H9 (cell line): ENCODE measurements around the gene RCAN1. TPM values are rescaled to one million over a fixed set of nuclear protein-coding genes. Genes with fewer than 3 reads are reported as not detected.

ENCODE experiments used
- DNase-seq: peaks from one replicate; pipeline ENCODE4 v3.0.0-alpha.2; 2017
- H2AFZ ChIP-seq: one replicate; pipeline ENCODE4 v1.6.1; 2013; ENCODE audit warnings: mild to moderate bottlenecking, low read length, control low read depth, moderate library complexity
- H2AK5ac ChIP-seq: 2 replicates; pipeline ENCODE4 v1.6.1; 2013; ENCODE audit warnings: low read length, control low read depth, mixed read lengths; ENCODE audit not compliant: insufficient read length
- H2BK120ac ChIP-seq: one replicate; pipeline ENCODE4 v1.6.1; 2013; ENCODE audit warnings: low read depth, mild to moderate bottlenecking, low read length, control low read depth, inconsistent platforms; ENCODE audit not compliant: poor library complexity, severe bottlenecking
- H2BK12ac ChIP-seq: 2 replicates; pipeline ENCODE4 v1.6.1; 2013; ENCODE audit warnings: low read length, control low read depth, mixed read lengths, low read depth; ENCODE audit not compliant: insufficient read length
- H2BK15ac ChIP-seq: 2 replicates; pipeline ENCODE4 v1.6.1; 2013; ENCODE audit warnings: low read depth, low read length, control low read depth
- H2BK20ac ChIP-seq: one replicate; pipeline ENCODE4 v1.6.1; 2013; ENCODE audit warnings: low read depth, mild to moderate bottlenecking, low read length, control low read depth, inconsistent platforms; ENCODE audit not compliant: poor library complexity, severe bottlenecking
- H2BK5ac ChIP-seq: 2 replicates; pipeline ENCODE4 v1.6.1; 2013; ENCODE audit warnings: low read length, control low read depth, mixed read lengths; ENCODE audit not compliant: insufficient read length
- H3K14ac ChIP-seq: 2 replicates; pipeline ENCODE4 v1.6.1; 2013; ENCODE audit warnings: low read length, control low read depth; ENCODE audit not compliant: insufficient read depth
- H3K18ac ChIP-seq: 2 replicates; pipeline ENCODE4 v1.6.1; 2013; ENCODE audit warnings: low read depth, mild to moderate bottlenecking, mixed read lengths, low read length, control low read depth; ENCODE audit not compliant: insufficient read length
- H3K23ac ChIP-seq: 2 replicates; pipeline ENCODE4 v1.6.1; 2013; ENCODE audit warnings: low read length, control low read depth, mixed read lengths, low read depth; ENCODE audit not compliant: insufficient read length
- H3K23me2 ChIP-seq: 2 replicates; pipeline ENCODE4 v1.6.1; 2013; ENCODE audit warnings: low read depth, mild to moderate bottlenecking, mixed read lengths, low read length, control low read depth; ENCODE audit not compliant: insufficient read length, poor library complexity, severe bottlenecking
- H3K27ac ChIP-seq: 2 replicates; pipeline ENCODE4 v1.5.1; 2013; ENCODE audit warnings: low read length, control low read depth, mixed read lengths, low read depth; ENCODE audit not compliant: insufficient read length
- H3K27me3 ChIP-seq: 2 replicates; pipeline ENCODE4 v1.6.1; 2013; ENCODE audit warnings: low read length, control low read depth, inconsistent platforms; ENCODE audit not compliant: insufficient read depth
- H3K4ac ChIP-seq: 2 replicates; pipeline ENCODE4 v1.6.1; 2013; ENCODE audit warnings: low read depth, mild to moderate bottlenecking, control low read depth, inconsistent platforms, low read length, moderate library complexity
- H3K4me1 ChIP-seq: 2 replicates; pipeline ENCODE4 v1.6.1; 2013; ENCODE audit warnings: low read length, control low read depth, inconsistent platforms; ENCODE audit not compliant: insufficient read depth
- H3K4me2 ChIP-seq: 2 replicates; pipeline ENCODE4 v1.6.1; 2013; ENCODE audit warnings: low read length, control low read depth, mixed read lengths; ENCODE audit not compliant: insufficient read length, insufficient read depth
- H3K56ac ChIP-seq: 2 replicates; pipeline ENCODE4 v1.6.1; 2013; ENCODE audit warnings: low read depth, mild to moderate bottlenecking, mixed read lengths, low read length, control low read depth; ENCODE audit not compliant: insufficient read length
- H3K79me1 ChIP-seq: 2 replicates; pipeline ENCODE4 v1.6.1; 2013; ENCODE audit warnings: low read depth, mild to moderate bottlenecking, moderate library complexity, low read length, control low read depth, inconsistent platforms; ENCODE audit not compliant: insufficient read depth, poor library complexity, severe bottlenecking
- H3K79me2 ChIP-seq: 2 replicates; pipeline ENCODE4 v1.6.1; 2013; ENCODE audit warnings: low read length, control low read depth, inconsistent platforms; ENCODE audit not compliant: insufficient read depth
- H3K9ac ChIP-seq: 2 replicates; pipeline ENCODE4 v1.6.1; 2013; ENCODE audit warnings: low read length, control low read depth, mixed read lengths; ENCODE audit not compliant: insufficient read length; ENCODE audit errors: extremely low read depth
- H3K9me3 ChIP-seq: one replicate; pipeline ENCODE4 v1.6.1; 2013; ENCODE audit warnings: low read depth, low read length, inconsistent platforms; ENCODE audit not compliant: control insufficient read depth
- H3T11ph ChIP-seq: one replicate; pipeline ENCODE4 v1.6.1; 2013; ENCODE audit warnings: mild to moderate bottlenecking, low read length, control low read depth, inconsistent platforms
- H4K20me1 ChIP-seq: one replicate; pipeline ENCODE4 v1.6.1; 2013; ENCODE audit not compliant: control insufficient read depth, insufficient read length, insufficient read depth
- H4K5ac ChIP-seq: 2 replicates; pipeline ENCODE4 v1.6.1; 2013; ENCODE audit warnings: low read depth, mild to moderate bottlenecking, mixed read lengths, low read length, control low read depth; ENCODE audit not compliant: insufficient read length
- H4K8ac ChIP-seq: replicated peaks from 2 replicates; pipeline ENCODE4 v1.6.1; 2013; ENCODE audit warnings: low read length, control low read depth, mixed read lengths, low read depth; ENCODE audit not compliant: insufficient read length
- H4K91ac ChIP-seq: 2 replicates; pipeline ENCODE4 v1.6.1; 2013; ENCODE audit warnings: low read depth, mild to moderate bottlenecking, moderate library complexity, mixed read lengths, low read length, control low read depth; ENCODE audit not compliant: insufficient read length
- H3K27ac Mint-ChIP-seq, 3 experiments: 2 replicates in 2 of 3; 3 replicates in 1 of 3; pipeline ENCODE4 v1.8.0; 2020 to 2021; ENCODE audit warnings: mixed read lengths in 3 of 3, mild to moderate bottlenecking in 1 of 3, moderate library complexity in 1 of 3
- H3K27me3 Mint-ChIP-seq: 2 replicates; pipeline ENCODE4 v1.8.0; 2021; ENCODE audit warnings: low read depth, mild to moderate bottlenecking, moderate library complexity, mixed read lengths
- H3K36me3 Mint-ChIP-seq, 3 experiments: 2 replicates in 2 of 3; 3 replicates in 1 of 3; pipeline ENCODE4 v1.8.0; 2020 to 2021; ENCODE audit warnings: low read depth in 3 of 3, mixed read lengths in 3 of 3; ENCODE audit not compliant: insufficient read depth in 1 of 3
- H3K4me1 Mint-ChIP-seq, 2 experiments: 2 replicates each; pipeline ENCODE4 v1.8.0; 2020; ENCODE audit warnings: mixed read lengths in 2 of 2
- H3K4me3 Mint-ChIP-seq, 2 experiments: 2 replicates in 1 of 2; 3 replicates in 1 of 2; pipeline ENCODE4 v1.8.0; 2020 to 2021; ENCODE audit warnings: mild to moderate bottlenecking in 2 of 2, mixed read lengths in 2 of 2, moderate library complexity in 1 of 2
- H3K9me3 Mint-ChIP-seq, 2 experiments: 2 replicates in 1 of 2; 3 replicates in 1 of 2; pipeline ENCODE4 v1.8.0; 2020; ENCODE audit warnings: mild to moderate bottlenecking in 2 of 2, mixed read lengths in 2 of 2, moderate library complexity in 1 of 2
- WGBS: extraction: QIAGEN DNeasy Blood & Tissue Kit; methylation state at CpG from one replicate; pipeline ENCODE4 v1.1.7; 2013; ENCODE audit warnings: missing lambda C conversion rate, low lambda C conversion rate, mixed read lengths; ENCODE audit not compliant: insufficient read length; ENCODE audit errors: extremely low coverage; 5-methylcytosine and 5-hydroxymethylcytosine counted together
- total RNA-seq: library from RNA; stranded (reverse); gene quantifications from 2 replicates; pipeline ENCODE4 v1.2.1, GENCODE V29; 2021
- TF ChIP-seq, protein P1 (sequence below): fragments of 200-600 bp; sonication (generic); conservative IDR thresholded peaks from 3 replicates; pipeline ENCODE4 v1.8.0; 2021; ENCODE audit warnings: antibody characterized with exemption, mild to moderate bottlenecking

RCAN1 gene
- total RNA-seq, 1 experiment from 2014 or later, result 7.0 TPM

DNA sequence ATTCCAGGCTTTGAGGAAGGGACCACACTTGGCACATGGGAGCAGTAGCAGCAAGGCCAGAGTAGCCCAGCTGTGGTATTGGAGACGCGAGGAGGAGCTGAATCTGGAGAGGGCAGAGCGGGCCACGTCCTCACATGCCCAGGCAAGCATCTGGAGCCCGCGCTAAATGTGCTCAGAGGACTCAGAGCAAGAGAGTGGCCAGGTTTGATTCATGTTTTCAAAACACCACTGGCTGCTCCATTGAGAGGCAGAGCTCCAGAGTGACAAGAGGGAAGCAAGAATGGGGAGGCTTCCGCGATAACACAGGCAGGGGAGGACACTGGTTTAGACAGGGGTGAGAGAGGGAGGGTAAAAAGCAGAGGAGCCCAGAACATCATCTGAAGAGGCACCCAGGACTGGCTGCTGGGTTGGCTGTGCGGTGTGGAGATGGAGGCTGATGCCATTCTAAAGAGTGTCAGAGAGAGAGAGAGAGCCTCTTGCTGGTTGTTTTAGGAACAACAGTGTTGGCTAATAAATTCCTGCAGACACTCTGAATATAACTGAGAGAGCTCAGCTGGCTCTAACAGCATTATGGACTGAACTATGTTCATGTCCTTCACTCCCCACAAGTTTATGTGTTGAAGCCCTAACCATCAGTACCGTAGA is 32.3 kb downstream of the RCAN1 start:
- H3K18ac ChIP-seq, result no peak overlapping the region

More for the DNA sequence above, 32.3 kb downstream of the RCAN1 start:
- no peak overlapping the region for H3T11ph ChIP-seq
- H3K23ac ChIP-seq, result no peak overlapping the region
- H2BK15ac ChIP-seq, result no peak overlapping the region
- H4K91ac ChIP-seq, result no peak overlapping the region
- no peak overlapping the region for H3K56ac ChIP-seq
- no peak overlapping the region for H3K14ac ChIP-seq
- TF ChIP-seq, protein P1, sequence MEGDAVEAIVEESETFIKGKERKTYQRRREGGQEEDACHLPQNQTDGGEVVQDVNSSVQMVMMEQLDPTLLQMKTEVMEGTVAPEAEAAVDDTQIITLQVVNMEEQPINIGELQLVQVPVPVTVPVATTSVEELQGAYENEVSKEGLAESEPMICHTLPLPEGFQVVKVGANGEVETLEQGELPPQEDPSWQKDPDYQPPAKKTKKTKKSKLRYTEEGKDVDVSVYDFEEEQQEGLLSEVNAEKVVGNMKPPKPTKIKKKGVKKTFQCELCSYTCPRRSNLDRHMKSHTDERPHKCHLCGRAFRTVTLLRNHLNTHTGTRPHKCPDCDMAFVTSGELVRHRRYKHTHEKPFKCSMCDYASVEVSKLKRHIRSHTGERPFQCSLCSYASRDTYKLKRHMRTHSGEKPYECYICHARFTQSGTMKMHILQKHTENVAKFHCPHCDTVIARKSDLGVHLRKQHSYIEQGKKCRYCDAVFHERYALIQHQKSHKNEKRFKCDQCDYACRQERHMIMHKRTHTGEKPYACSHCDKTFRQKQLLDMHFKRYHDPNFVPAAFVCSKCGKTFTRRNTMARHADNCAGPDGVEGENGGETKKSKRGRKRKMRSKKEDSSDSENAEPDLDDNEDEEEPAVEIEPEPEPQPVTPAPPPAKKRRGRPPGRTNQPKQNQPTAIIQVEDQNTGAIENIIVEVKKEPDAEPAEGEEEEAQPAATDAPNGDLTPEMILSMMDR, result peak; percentile 66
- Mint-ChIP-seq H3K4me3 (no peak overlapping the region), H3K27me3 (no peaks in the 10 kb centered on the region), H3K27ac (peak overlapping the region in 1 of 3 experiments; percentile 29; a peak in 1 of 7 replicates), H3K9me3 (peaks cover 3 to 4% of the 10 kb centered on the region in 2 experiments; a peak in 3 of 5 replicates), H3K36me3 (no peaks in the 10 kb centered on the region; a peak in 1 of 7 replicates), H3K4me1 (peaks cover 7% of the 10 kb centered on the region in 2 experiments)
- no peak overlapping the region for H2AK5ac ChIP-seq
- H2AFZ ChIP-seq, result no peak overlapping the region
- no peaks in the 10 kb centered on the region for H3K9me3 ChIP-seq
- H2BK120ac ChIP-seq, result no peak overlapping the region
- no peaks in the 10 kb centered on the region for H3K79me1 ChIP-seq
- no peaks in the 10 kb centered on the region for H3K4me1 ChIP-seq
- H2BK20ac ChIP-seq, result no peak overlapping the region
- no peak overlapping the region for H3K9ac ChIP-seq
- WGBS, result no CpG with 5 or more reads among the region's 10 CpGs
- no peak overlapping the region for H3K27ac ChIP-seq
- H4K5ac ChIP-seq, result no peak overlapping the region
- no peaks in the 10 kb centered on the region for H4K20me1 ChIP-seq
- H3K4ac ChIP-seq, result no peak overlapping the region
- no peaks in the 10 kb centered on the region for H3K27me3 ChIP-seq
- peak; percentile 39 for DNase-seq
- H3K79me2 ChIP-seq, result no peaks in the 10 kb centered on the region
- no peak overlapping the region for H2BK5ac ChIP-seq
- no peak overlapping the region for H2BK12ac ChIP-seq
- H3K4me2 ChIP-seq, result no peak overlapping the region
- H3K23me2 ChIP-seq, result no peaks in the 10 kb centered on the region
- no peak overlapping the region for H4K8ac ChIP-seq
